GM19467 (cell line): ENCODE data around the gene RTN4IP1.
A peak's percentile ranks its signal among the peaks of the same experiment; 100 is the strongest.
"Not testable (repeated sequence)": the region's sequence is repeated elsewhere in the genome, so short reads cannot be mapped to it uniquely, and the experiment has no call there.

Source experiments
- ATAC-seq: cut with Tn5 transposase; IDR thresholded peaks from one replicate; pipeline ENCODE4 v1.9.1; 2021; ENCODE audit warnings: mild to moderate bottlenecking, moderate library complexity; ENCODE audit not compliant: unreplicated experiment

RTN4IP1 gene

GRCh38 chr6:106628658-106629102, 618 bp downstream of the RTN4IP1 start:
- ATAC-seq: no peak

GRCh38 chr6:106627760-106628159, 1.5 kb downstream of the RTN4IP1 start:
- ATAC-seq: not testable (repeated sequence)

GRCh38 chr6:106626485-106626884, 2.8 kb downstream of the RTN4IP1 start:
- peak; percentile 53 for ATAC-seq

GRCh38 chr6:106623039-106623438, 6.3 kb downstream of the RTN4IP1 start:
- no peak for ATAC-seq

- ATAC-seq: no peak
These were observed 6.9 kb downstream of the RTN4IP1 start for GRCh38 chr6:106622412-106622811.

- no peak for ATAC-seq
These were observed 8.2 kb downstream of the RTN4IP1 start for GRCh38 chr6:106620931-106621672.

GRCh38 chr6:106619223-106619622, 10.1 kb downstream of the RTN4IP1 start:
- no peak for ATAC-seq

GRCh38 chr6:106618324-106618723, 11.0 kb downstream of the RTN4IP1 start:
- ATAC-seq: no peak

GRCh38 chr6:106617857-106618256, 11.4 kb downstream of the RTN4IP1 start:
- no peak for ATAC-seq

GRCh38 chr6:106617302-106617701, 12.0 kb downstream of the RTN4IP1 start:
- ATAC-seq: peak; percentile 80

GRCh38 chr6:106614592-106615257, 14.6 kb downstream of the RTN4IP1 start:
- no peak for ATAC-seq

- no peak for ATAC-seq
These were observed 15.1 kb downstream of the RTN4IP1 start for GRCh38 chr6:106614166-106614565.

GRCh38 chr6:106613590-106613989, 15.7 kb downstream of the RTN4IP1 start:
- ATAC-seq: no peak

GRCh38 chr6:106612671-106613416, 16.5 kb downstream of the RTN4IP1 start:
- ATAC-seq: no peak

- ATAC-seq: no peak
These were observed 18.3 kb downstream of the RTN4IP1 start for GRCh38 chr6:106611030-106611429.

GRCh38 chr6:106609699-106610098, 19.6 kb downstream of the RTN4IP1 start:
- ATAC-seq: no peak

- ATAC-seq: no peak
These were observed 21.1 kb downstream of the RTN4IP1 start for GRCh38 chr6:106608080-106608668.

- no peak for ATAC-seq
These were observed 29.0 kb downstream of the RTN4IP1 start for GRCh38 chr6:106600329-106600728.

- ATAC-seq: no peak
These were observed 29.9 kb downstream of the RTN4IP1 start for GRCh38 chr6:106599440-106599839.

- no peak for ATAC-seq
These were observed 38.0 kb downstream of the RTN4IP1 start for GRCh38 chr6:106591111-106591825.

- not testable (repeated sequence) for ATAC-seq
These were observed 40.4 kb downstream of the RTN4IP1 start for GRCh38 chr6:106588937-106589336.
